Pancreas (tissue), 10 donors: ENCODE results near the gene MBL2. TPM values are rescaled to one million over a fixed set of nuclear protein-coding genes. Genes with fewer than 3 reads are reported as not detected.

Experiments
- ATAC-seq, 4 donors: fragments of 200-7000 bp; cut with Tn5 transposase; one replicate each; pipeline versions ENCODE4 v1.8.0 to v1.9.1; 2020; ENCODE audit warnings: mild to moderate bottlenecking in 4 of 4, moderate library complexity in 4 of 4
- DNase-seq, 6 donors: peaks; one replicate each; pipeline ENCODE4 v3.0.0-alpha.2; 2020
- FAIRE-seq: peaks from 2 replicates; lab custom pipeline; 2012; peaks lifted over from hg19 to GRCh38; lab: Jason Lieb, UNC
- H3K27ac ChIP-seq, 4 donors: fragments of 200-600 bp; sonication (generic); 1 replicate in 3 of 4; 2 replicates in 1 of 4; pipeline versions ENCODE4 v1.5.0 to v1.8.0; 2020
- H3K27me3 ChIP-seq, 4 donors: fragments of 200-600 bp; one replicate each; pipeline ENCODE4 v1.8.0; 2021
- H3K36me3 ChIP-seq, 3 donors: fragments of 200-600 bp; sonication (generic) in 1 of 3; one replicate each; pipeline versions ENCODE4 v1.5.0 to v1.8.0; 2020 to 2021
- H3K4me1 ChIP-seq, 3 donors: fragments of 200-600 bp; one replicate each; pipeline ENCODE4 v1.8.0; 2021
- H3K4me3 ChIP-seq, 4 donors: fragments of 200-600 bp; sonication (generic) in 2 of 4; one replicate each; pipeline versions ENCODE4 v1.5.0 to v1.8.0; 2020 to 2021
- H3K9me3 ChIP-seq, 4 donors: fragments of 200-600 bp; one replicate each; pipeline ENCODE4 v1.8.0; 2021
- WGBS, 2 donors: extraction: QIAGEN DNeasy Blood & Tissue Kit; methylation state at CpG; one replicate each; pipeline ENCODE4 v1.1.7; 2013; 5-methylcytosine and 5-hydroxymethylcytosine counted together
- intact Hi-C, 3 donors: fragments of 100-400 bp; cut with DNase I; formaldehyde crosslinking; loops; one replicate each; pipeline versions ENCODE4 v1.11.1 to v1.14.2; 2022
- polyA plus RNA-seq, 2 donors: library from polyadenylated mRNA; stranded (reverse); fragments of 200-250 nt; gene quantifications; one replicate each; pipeline ENCODE4 v1.2.3, GENCODE V29; 2013
- total RNA-seq, 6 donors: library from RNA; stranded (reverse); fragmentation: NEBNext Ultra II Directional in 4 of 6; extraction: Animal tissue kit (Norgen Biotek cat#: 25700) in 4 of 6; gene quantifications; one replicate each; pipeline versions ENCODE4 v1.2.1 to v1.2.4, GENCODE V29; 2021 to 2023
- TF ChIP-seq, protein P1 (sequence below), 4 donors: fragments of 200-600 bp; sonication (generic) in 3 of 4; IDR thresholded peaks; one replicate each; pipeline versions ENCODE4 v1.5.0 to v1.8.0; 2021; ENCODE audit warnings: antibody characterized with exemption in 4 of 4
- donor health status: healthy with polysubstance abuse.
- donor health status: DM: no; HTN: no; CAD: no; lungs with moderate emphysema.
- donor health status: DM: no; HTN: no; CAD: no.
- donor health status: control.
- donor health status: control.
- donor health status: Bipolar disorder and iron deficiency.
- donor health status: DM: yes; HTN: yes; CAD: no.
- donor health status: DM: no; HTN: no; CAD: no.
- donor health status: DM: no; HTN: no; CAD: no.
- donor health status: DM: yes; HTN: yes; CAD: no.

MBL2 gene
- total and polyA plus RNA-seq, 8 donors, result 0.09 TPM; not detected in 7

- DNase-seq (no peak), FAIRE-seq (no peak), ATAC-seq (no peak)
- H3K27ac ChIP-seq, result no peak overlapping the region
- no peaks in the 10 kb centered on the region for H3K9me3 ChIP-seq
- intact Hi-C loops, result no loop called here
- 92 to 95% methylated on average over 4 of the region's 4 CpGs for WGBS, 2 donors
- TF ChIP-seq, protein P1, sequence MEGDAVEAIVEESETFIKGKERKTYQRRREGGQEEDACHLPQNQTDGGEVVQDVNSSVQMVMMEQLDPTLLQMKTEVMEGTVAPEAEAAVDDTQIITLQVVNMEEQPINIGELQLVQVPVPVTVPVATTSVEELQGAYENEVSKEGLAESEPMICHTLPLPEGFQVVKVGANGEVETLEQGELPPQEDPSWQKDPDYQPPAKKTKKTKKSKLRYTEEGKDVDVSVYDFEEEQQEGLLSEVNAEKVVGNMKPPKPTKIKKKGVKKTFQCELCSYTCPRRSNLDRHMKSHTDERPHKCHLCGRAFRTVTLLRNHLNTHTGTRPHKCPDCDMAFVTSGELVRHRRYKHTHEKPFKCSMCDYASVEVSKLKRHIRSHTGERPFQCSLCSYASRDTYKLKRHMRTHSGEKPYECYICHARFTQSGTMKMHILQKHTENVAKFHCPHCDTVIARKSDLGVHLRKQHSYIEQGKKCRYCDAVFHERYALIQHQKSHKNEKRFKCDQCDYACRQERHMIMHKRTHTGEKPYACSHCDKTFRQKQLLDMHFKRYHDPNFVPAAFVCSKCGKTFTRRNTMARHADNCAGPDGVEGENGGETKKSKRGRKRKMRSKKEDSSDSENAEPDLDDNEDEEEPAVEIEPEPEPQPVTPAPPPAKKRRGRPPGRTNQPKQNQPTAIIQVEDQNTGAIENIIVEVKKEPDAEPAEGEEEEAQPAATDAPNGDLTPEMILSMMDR (IDR thresholded peaks at IDR 0.05), result no peak
- H3K4me1 ChIP-seq, result no peaks in the 10 kb centered on the region
- no peaks in the 10 kb centered on the region for H3K36me3 ChIP-seq
- no peaks in the 10 kb centered on the region for H3K27me3 ChIP-seq
- no peak overlapping the region for H3K4me3 ChIP-seq
Observed at GRCh38 chr10:52720018-52720417, 52.6 kb downstream of the MBL2 start.
